HCT116 (cell line): ENCODE results near the gene ING1. TPM values are rescaled to one million over a fixed set of nuclear protein-coding genes. Genes with fewer than 3 reads are reported as not detected.

Source experiments
- ATAC-seq: fragments of 200-7000 bp; cut with Tn5 transposase; 2 replicates; pipeline ENCODE4 v1.9.1; 2020; ENCODE audit warnings: mild to moderate bottlenecking, moderate library complexity
- BruUV-seq: library from RNA; stranded (reverse); fragments of 400-500 nt; replicated peaks from 2 replicates; lab custom pipeline; 2021; lab: Mats Ljungman, UMichigan
- CTCF ChIA-PET: fragments of 300-600 bp; sonication (Branson Sonifier 250); formaldehyde crosslinking; loops from one replicate; lab custom pipeline; 2021; ENCODE audit warnings: antibody characterized with exemption; lab: Charles Lee
- POLR2A ChIA-PET: fragments of 300-600, 350-600 bp; sonication (Branson Sonifier 250); formaldehyde crosslinking; loops from one replicate; lab custom pipeline; 2021; ENCODE audit warnings: antibody characterized with exemption; lab: Charles Lee
- RAD21 ChIA-PET, 2 experiments: fragments of 300-600 bp; sonication (Branson Sonifier 250); formaldehyde crosslinking; loops; one replicate each; lab custom pipeline; 2023; ENCODE audit warnings: low total read pairs in 2 of 2; ENCODE audit not compliant: uncharacterized antibody in 2 of 2, unreplicated experiment in 2 of 2, low non-redundant PET in 1 of 2; lab: Charles Lee
- DNase-seq: peaks from one replicate; pipeline ENCODE4 v3.0.0-alpha.2; 2010; ENCODE audit warnings: low read depth, low spot score
- H2AFZ ChIP-seq: fragments of 200-600 bp; shearing (Covaris generic), sonication (generic); 2 replicates; pipeline ENCODE4 v1.6.1; 2017; ENCODE audit warnings: low read depth, mixed run types, mixed read lengths, antibody characterized with exemption, low read length; ENCODE audit not compliant: poor library complexity, severe bottlenecking
- H3K27ac ChIP-seq: 2 replicates; pipeline ENCODE4 v1.5.1; 2012; ENCODE audit warnings: low read depth, low read length
- H3K27me3 ChIP-seq: fragments of 200-600 bp; sonication (generic); 2 replicates; pipeline ENCODE4 v1.6.1; 2016; ENCODE audit warnings: mixed run types, low read length, mixed read lengths; ENCODE audit not compliant: insufficient read depth
- H3K36me3 ChIP-seq, 2 experiments: fragments of 200-500 bp in 1 of 2; fragments of 200-600 bp in 1 of 2; sonication (Bioruptor generic) in 1 of 2; sonication (generic) in 1 of 2; 2 replicates each; pipeline versions ENCODE4 v1.5.1 to v1.6.1; 2014 to 2016; ENCODE audit warnings: low read length in 2 of 2, inconsistent platforms in 1 of 2, mixed read lengths in 1 of 2, mixed run types in 1 of 2; ENCODE audit not compliant: insufficient read depth in 2 of 2, control insufficient read depth in 1 of 2
- H3K4me1 ChIP-seq, 2 experiments: fragments of 200-600 bp in 1 of 2; sonication (generic) in 1 of 2; 2 replicates each; pipeline versions ENCODE4 v1.5.1 to v1.6.1; 2012 to 2017; ENCODE audit warnings: low read length in 2 of 2, inconsistent platforms in 1 of 2, mild to moderate bottlenecking in 1 of 2, mixed read lengths in 1 of 2, mixed run types in 1 of 2, moderate library complexity in 1 of 2; ENCODE audit not compliant: insufficient read depth in 2 of 2, control insufficient read depth in 1 of 2
- H3K4me2 ChIP-seq: fragments of 200-600 bp; sonication (generic); 2 replicates; pipeline ENCODE4 v1.6.1; 2017; ENCODE audit warnings: mixed run types, low read length, mixed read lengths
- H3K4me3 ChIP-seq, 2 experiments: fragments of 200-600 bp in 1 of 2; sonication (generic) in 1 of 2; replicated peaks in 1 of 2; 2 replicates each; pipeline ENCODE4 v1.5.1; 2011 to 2016; ENCODE audit warnings: low read length in 2 of 2, control low read depth in 1 of 2, low read depth in 1 of 2, mild to moderate bottlenecking in 1 of 2, mixed read lengths in 1 of 2, mixed run types in 1 of 2
- H3K79me2 ChIP-seq: fragments of 200-600 bp; sonication (generic); 2 replicates; pipeline ENCODE4 v1.6.1; 2017; ENCODE audit warnings: mild to moderate bottlenecking, mixed run types, low read length, moderate library complexity, mixed read lengths; ENCODE audit not compliant: insufficient read depth
- H3K9ac ChIP-seq: fragments of 200-600 bp; sonication (generic); 2 replicates; pipeline ENCODE4 v1.6.1; 2016; ENCODE audit warnings: low read length, mixed read lengths
- H3K9me2 ChIP-seq: fragments of 200-600 bp; sonication (generic), shearing (Covaris generic); 2 replicates; pipeline ENCODE4 v1.6.1; 2017; ENCODE audit warnings: mixed run types, mild to moderate bottlenecking, moderate library complexity; ENCODE audit not compliant: insufficient read depth
- H3K9me3 ChIP-seq, 2 experiments: fragments of 200-500 bp in 1 of 2; fragments of 200-600 bp in 1 of 2; sonication (Bioruptor generic) in 1 of 2; sonication (generic) in 1 of 2; 2 replicates each; pipeline ENCODE4 v1.6.1; 2014 to 2017; ENCODE audit warnings: low read length in 2 of 2, mixed read lengths in 2 of 2, inconsistent platforms in 1 of 2, low read depth in 1 of 2, mild to moderate bottlenecking in 1 of 2, mixed run types in 1 of 2, moderate library complexity in 1 of 2; ENCODE audit not compliant: control insufficient read depth in 1 of 2, insufficient read depth in 1 of 2
- H4K20me1 ChIP-seq: fragments of 200-600 bp; sonication (generic), shearing (Covaris generic); 2 replicates; pipeline ENCODE4 v1.6.1; 2017; ENCODE audit warnings: mixed run types, mild to moderate bottlenecking, moderate library complexity; ENCODE audit not compliant: insufficient read depth
- TCF7L2 ChIP-seq: IDR thresholded peaks from 2 replicates; pipeline ENCODE4 v1.7.0; 2011; ENCODE audit warnings: borderline replicate concordance, inconsistent platforms; ENCODE audit not compliant: insufficient read depth, insufficient read length; ENCODE audit errors: extremely low read depth
- ZNF274 ChIP-seq: fragments of 200-500 bp; sonication (Bioruptor generic); IDR thresholded peaks from 2 replicates; pipeline ENCODE4 v1.6.1; 2014; ENCODE audit warnings: mild to moderate bottlenecking, low read depth, low read length, inconsistent platforms
- intact Hi-C: fragments of 100-400 bp; cut with micrococcal nuclease; formaldehyde crosslinking; loops from 2 replicates; pipeline ENCODE4 v1.10.0; 2022
- total RNA-seq: library from RNA; stranded (reverse); gene quantifications from one replicate; pipeline ENCODE4 v1.2.1, GENCODE V29; 2021; ENCODE audit not compliant: unreplicated experiment
- TF ChIP-seq, protein P1 (sequence below): IDR thresholded peaks from 2 replicates; pipeline ENCODE4 v1.6.1; 2011; ENCODE audit warnings: mild to moderate bottlenecking, low read length, moderate library complexity; ENCODE audit not compliant: insufficient replicate concordance; ENCODE audit errors: extremely low read depth

ING1 gene
- total RNA-seq, 1 experiment from 2014 or later: 27.0 TPM

DNA sequence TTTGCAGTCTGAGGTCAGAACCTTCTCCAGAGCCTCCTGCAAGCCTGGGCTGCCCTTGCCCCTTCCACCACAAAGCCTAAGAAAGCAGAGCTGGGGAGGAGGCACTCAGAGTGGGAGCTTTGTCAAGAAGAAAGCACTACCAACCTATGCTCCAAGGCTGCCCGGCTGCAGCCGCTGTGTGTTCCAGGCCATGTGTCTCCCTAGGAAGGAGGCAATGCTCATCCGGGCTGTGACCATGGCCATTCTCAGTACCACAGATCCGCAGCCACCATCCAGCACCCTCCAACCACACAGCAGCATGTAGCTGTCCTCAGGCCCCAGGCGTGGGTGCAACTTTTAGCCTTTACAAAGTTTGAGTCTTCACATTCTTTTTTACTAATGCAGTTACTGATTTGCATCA is 29.6 kb upstream of the ING1 start (continued):
- TF ChIP-seq, protein P1, sequence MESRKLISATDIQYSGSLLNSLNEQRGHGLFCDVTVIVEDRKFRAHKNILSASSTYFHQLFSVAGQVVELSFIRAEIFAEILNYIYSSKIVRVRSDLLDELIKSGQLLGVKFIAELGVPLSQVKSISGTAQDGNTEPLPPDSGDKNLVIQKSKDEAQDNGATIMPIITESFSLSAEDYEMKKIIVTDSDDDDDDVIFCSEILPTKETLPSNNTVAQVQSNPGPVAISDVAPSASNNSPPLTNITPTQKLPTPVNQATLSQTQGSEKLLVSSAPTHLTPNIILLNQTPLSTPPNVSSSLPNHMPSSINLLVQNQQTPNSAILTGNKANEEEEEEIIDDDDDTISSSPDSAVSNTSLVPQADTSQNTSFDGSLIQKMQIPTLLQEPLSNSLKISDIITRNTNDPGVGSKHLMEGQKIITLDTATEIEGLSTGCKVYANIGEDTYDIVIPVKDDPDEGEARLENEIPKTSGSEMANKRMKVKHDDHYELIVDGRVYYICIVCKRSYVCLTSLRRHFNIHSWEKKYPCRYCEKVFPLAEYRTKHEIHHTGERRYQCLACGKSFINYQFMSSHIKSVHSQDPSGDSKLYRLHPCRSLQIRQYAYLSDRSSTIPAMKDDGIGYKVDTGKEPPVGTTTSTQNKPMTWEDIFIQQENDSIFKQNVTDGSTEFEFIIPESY: no peak

DNA sequence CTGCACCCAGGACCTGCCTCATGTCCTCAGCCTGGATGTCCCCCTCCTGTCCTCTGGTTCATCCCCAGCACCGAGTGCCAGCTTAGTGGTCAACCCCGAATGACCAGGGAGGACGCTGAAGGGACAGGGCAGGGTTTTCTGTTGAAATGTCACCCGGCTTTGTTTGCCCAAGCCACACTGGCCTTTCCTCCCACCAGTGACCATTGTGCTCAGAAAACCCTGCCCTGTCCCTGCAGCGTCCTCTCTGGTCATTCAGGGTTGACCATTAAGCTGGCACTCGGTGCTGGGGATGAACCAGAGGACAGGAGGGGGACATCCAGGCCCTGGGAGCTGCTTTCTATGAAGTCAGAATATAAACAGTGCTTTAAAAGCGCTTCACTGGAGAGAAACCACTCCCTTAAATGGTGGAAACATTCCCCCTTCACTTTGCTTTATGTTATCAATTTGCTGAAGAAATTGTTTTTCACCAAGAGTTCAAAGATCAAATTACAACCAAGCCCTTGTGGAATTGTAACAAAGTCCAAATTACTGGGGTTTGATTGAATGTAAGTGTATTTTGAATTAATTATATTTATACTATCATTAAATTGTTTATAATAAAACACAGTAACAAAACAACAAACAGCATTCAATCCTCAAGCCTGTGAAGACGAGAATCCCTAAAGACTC is 29.0 kb upstream of the ING1 start:
- TF ChIP-seq ZNF274: no peak
- no peak for TF ChIP-seq TCF7L2
- H4K20me1 ChIP-seq: no peaks in the 10 kb centered on the region
- no peaks in the 10 kb centered on the region for H3K9me2 ChIP-seq
- H3K4me3 ChIP-seq: no peak overlapping the region
- peaks cover 4% of the 10 kb centered on the region; the same call in 1 of the 2 replicates for H3K79me2 ChIP-seq
- H2AFZ ChIP-seq: no peak overlapping the region
- H3K4me1 ChIP-seq: no peaks in the 10 kb centered on the region
- H3K36me3 ChIP-seq: peaks cover 20 to 38% of the 10 kb centered on the region in 2 experiments
- H3K9me3 ChIP-seq: no peaks in the 10 kb centered on the region
- POLR2A ChIA-PET: no interaction called here
- RAD21 ChIA-PET: no interaction called here
- BruUV-seq: no TSS peak
- CTCF ChIA-PET: interaction anchor here (1.5 kb wide), 1 partner anchor 231 kb away, joined by 3 read pairs; the partner anchor contains the start of gene ANKRD10
- no peak overlapping the region for H3K9ac ChIP-seq
- DNase-seq (no peak), ATAC-seq (no peak)
- no peak overlapping the region for H3K27ac ChIP-seq
- H3K27me3 ChIP-seq: no peaks in the 10 kb centered on the region
- H3K4me2 ChIP-seq: no peak overlapping the region
- intact Hi-C loops: loop anchor here (5.0 kb wide), 1 partner anchor 133 kb away; no protein-coding TSS in a partner anchor
